GM23248 (cell line): ENCODE measurements around the gene DNLZ. TPM values are rescaled to one million over a fixed set of nuclear protein-coding genes. Genes with fewer than 3 reads are reported as not detected.
A peak's percentile ranks its signal among the peaks of the same experiment; 100 is the strongest.

Experiments
- DNase-seq: peaks from one replicate; pipeline ENCODE4 v3.0.0-alpha.2; 2015
- H2AFZ ChIP-seq: fragments of 200-600 bp; sonication (generic); 2 replicates; pipeline ENCODE4 v1.6.1; 2016; ENCODE audit warnings: antibody characterized with exemption
- H3F3A ChIP-seq: fragments of 200-600 bp; sonication (generic); 2 replicates; pipeline ENCODE4 v1.6.1; 2016; ENCODE audit warnings: mild to moderate bottlenecking, antibody characterized with exemption, mixed run types; ENCODE audit not compliant: insufficient read depth
- H3K27ac ChIP-seq: fragments of 200-600 bp; sonication (generic); 2 replicates; pipeline ENCODE4 v1.5.1; 2016; ENCODE audit warnings: mild to moderate bottlenecking
- H3K27me3 ChIP-seq: fragments of 200-600 bp; sonication (generic); replicated peaks from 2 replicates; pipeline ENCODE4 v1.6.1; 2016; ENCODE audit warnings: mild to moderate bottlenecking; ENCODE audit not compliant: insufficient read depth
- H3K36me3 ChIP-seq: fragments of 200-600 bp; sonication (generic); 2 replicates; pipeline ENCODE4 v1.6.1; 2016; ENCODE audit warnings: low read depth, mild to moderate bottlenecking
- H3K4me1 ChIP-seq: fragments of 200-600 bp; sonication (generic); 2 replicates; pipeline ENCODE4 v1.6.1; 2016; ENCODE audit warnings: mild to moderate bottlenecking; ENCODE audit not compliant: insufficient read depth
- H3K4me2 ChIP-seq: fragments of 200-600 bp; sonication (generic); one replicate; pipeline ENCODE4 v1.6.1; 2016; ENCODE audit warnings: mild to moderate bottlenecking; ENCODE audit not compliant: unreplicated experiment
- H3K4me3 ChIP-seq: fragments of 200-600 bp; sonication (generic); 2 replicates; pipeline ENCODE4 v1.5.1; 2016; ENCODE audit warnings: mild to moderate bottlenecking
- H3K79me2 ChIP-seq: fragments of 200-600 bp; sonication (generic); 2 replicates; pipeline ENCODE4 v1.6.1; 2016; ENCODE audit warnings: mild to moderate bottlenecking; ENCODE audit not compliant: insufficient read depth
- H3K9ac ChIP-seq: fragments of 200-600 bp; sonication (generic); 2 replicates; pipeline ENCODE4 v1.6.1; 2016; ENCODE audit warnings: mild to moderate bottlenecking
- H3K9me2 ChIP-seq: fragments of 200-600 bp; sonication (generic); 2 replicates; pipeline ENCODE4 v1.6.1; 2016; ENCODE audit warnings: mixed run types, mild to moderate bottlenecking, moderate library complexity; ENCODE audit not compliant: insufficient read depth
- H3K9me3 ChIP-seq: fragments of 200-600 bp; sonication (generic); one replicate; pipeline ENCODE4 v1.6.1; 2017; ENCODE audit warnings: low read depth
- H4K20me1 ChIP-seq: fragments of 200-600 bp; sonication (generic); 2 replicates; pipeline ENCODE4 v1.6.0; 2016; ENCODE audit not compliant: insufficient read depth
- EZH2 ChIP-seq: fragments of 200-600 bp; sonication (generic); IDR thresholded peaks from 2 replicates; pipeline ENCODE4 v1.6.1; 2018; ENCODE audit warnings: antibody characterized with exemption, mild to moderate bottlenecking; ENCODE audit not compliant: insufficient read depth, poor library complexity, severe bottlenecking
- EZH2phosphoT487 ChIP-seq: fragments of 200-600 bp; sonication (generic); IDR thresholded peaks from 2 replicates; pipeline ENCODE4 v1.6.1; 2018; ENCODE audit warnings: antibody characterized with exemption, moderate library complexity, mild to moderate bottlenecking, low read depth; ENCODE audit not compliant: insufficient read depth
- WGBS, 2 experiments: methylation state at CpG; one replicate each; pipeline ENCODE4 v1.1.6; 2015 to 2017; ENCODE audit warnings: low lambda C conversion rate in 2 of 2, low coverage in 1 of 2; ENCODE audit errors: missing lambda C conversion rate in 2 of 2; 5-methylcytosine and 5-hydroxymethylcytosine counted together
- in situ Hi-C: fragments of 300-500 bp; cut with MboI; formaldehyde crosslinking; loops from 2 replicates; pipeline ENCODE4 v1.15.0; 2020
- polyA plus RNA-seq: library from polyadenylated mRNA; unstranded; fragments of >200 nt; fragmentation: Nextera tagmentation; extraction: Ambion mirVana; gene quantifications from 2 replicates; pipeline ENCODE4 v1.2.1, GENCODE V29; 2016
- total RNA-seq: library from RNA; depleted of rRNA; stranded (reverse); fragments of >200 nt; shearing (Covaris generic); gene quantifications from 2 replicates; pipeline ENCODE4 v1.2.3, GENCODE V29; 2014

The DNLZ gene
- total and polyA plus RNA-seq, 2 experiments from 2014 or later = 27.1 to 49.8 TPM

GRCh38 chr9:136328011-136328621, 35.4 kb downstream of the DNLZ start:
- Histone ChIP-seq H3K4me1 (peaks cover 18% of the 10 kb centered on the region), H3K27me3 (no peaks in the 10 kb centered on the region), H3K79me2 (peaks cover 52% of the 10 kb centered on the region), H3K9me2 (no peaks in the 10 kb centered on the region), H3K9ac (peak overlapping the region; percentile 86), H3K9me3 (no peaks in the 10 kb centered on the region), H3K4me3 (peak overlapping the region; percentile 72), H2AFZ (no peak overlapping the region), H3K27ac (peak overlapping the region; percentile 59), H4K20me1 (no peaks in the 10 kb centered on the region), H3K36me3 (no peaks in the 10 kb centered on the region), H3K4me2 (peak overlapping the region; percentile 76), H3F3A (no peaks in the 10 kb centered on the region)
- in situ Hi-C loops = no loop called here
- WGBS, 2 experiments = 0% methylated on average over 7 to 12 of the region's 13 CpGs
- TF ChIP-seq EZH2phosphoT487 = no peak
- TF ChIP-seq EZH2 = no peak
- peak; percentile 44 for DNase-seq

DNA sequence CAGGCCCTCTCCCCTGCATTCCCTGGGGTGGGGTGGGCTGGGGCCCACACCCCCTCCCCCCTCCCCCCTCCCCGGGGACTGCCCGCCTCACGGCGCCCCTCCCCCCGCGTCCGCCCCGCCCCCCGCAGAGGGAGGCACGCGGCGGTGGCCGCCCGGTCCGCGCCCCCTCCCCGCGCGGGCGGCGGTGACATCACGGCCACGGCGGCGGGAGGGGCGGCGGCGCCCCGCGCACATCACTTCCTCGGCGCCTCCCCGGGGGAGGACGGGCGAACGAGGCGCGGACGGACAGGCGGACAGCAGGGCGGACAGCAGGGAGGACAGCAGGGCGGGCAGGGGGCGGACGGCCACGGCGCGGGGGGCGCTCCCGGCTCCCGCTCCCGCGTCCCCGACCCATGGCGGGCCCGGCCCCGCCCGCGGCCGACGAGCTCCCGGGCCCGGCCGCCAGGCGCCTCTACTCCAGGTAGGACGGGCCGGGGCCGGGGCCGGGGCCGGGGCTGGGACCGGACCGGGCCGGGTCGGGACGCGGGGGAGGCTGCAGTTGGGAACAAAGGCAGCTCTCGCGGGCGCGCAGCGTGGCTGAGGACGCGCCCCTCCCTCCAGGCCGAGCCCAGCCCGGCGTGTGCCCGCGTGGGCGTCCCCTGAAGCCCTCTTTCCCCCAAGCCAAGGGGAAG, 36.1 kb downstream of the DNLZ start, which contains the start of gene GPSM1:
GPSM1 (plus strand) TSS at position 236 of the 671 bp plus-strand sequence; CDS start at position 393, 157 bp downstream.
- no peak for TF ChIP-seq EZH2phosphoT487
- no peak for TF ChIP-seq EZH2
- Histone ChIP-seq H3K9me3 (no peaks in the 10 kb centered on the region), H3K4me1 (peaks cover 18% of the 10 kb centered on the region), H4K20me1 (no peaks in the 10 kb centered on the region), H3K9me2 (no peaks in the 10 kb centered on the region), H3K27ac (peak within 1 kb of the TSS; percentile 90), H3K4me3 (peak within 1 kb of the TSS; percentile 72), H3K36me3 (no peaks in the 10 kb centered on the region), H3K9ac (peak within 1 kb of the TSS; percentile 86), H3K79me2 (peaks cover 45% of the 10 kb centered on the region), H2AFZ (peak within 1 kb of the TSS; percentile 78), H3F3A (no peaks in the 10 kb centered on the region), H3K4me2 (peak within 1 kb of the TSS; percentile 76), H3K27me3 (no peaks in the 10 kb centered on the region)
- DNase-seq = peak; percentile 81
- in situ Hi-C loops = no loop called here
- WGBS, 2 experiments = 1 to 2% methylated on average over 25 to 52 of the region's 88 CpGs

GRCh38 chr9:136326761-136327303, 36.7 kb downstream of the DNLZ start:
- peak overlapping the region; percentile 90 for H3K27ac ChIP-seq
- no peaks in the 10 kb centered on the region for H3F3A ChIP-seq
- H3K9me2 ChIP-seq = no peaks in the 10 kb centered on the region
- H3K4me1 ChIP-seq = peaks cover 18% of the 10 kb centered on the region
- DNase-seq = peak; percentile 29
- peak overlapping the region; percentile 86 for H3K9ac ChIP-seq
- H2AFZ ChIP-seq = peak overlapping the region; percentile 78
- H3K27me3 ChIP-seq = no peaks in the 10 kb centered on the region
- H3K36me3 ChIP-seq = no peaks in the 10 kb centered on the region
- in situ Hi-C loops = no loop called here
- peaks cover 39% of the 10 kb centered on the region for H3K79me2 ChIP-seq
- TF ChIP-seq EZH2 (no peak), EZH2phosphoT487 (no peak)
- H3K4me3 ChIP-seq = peak overlapping the region; percentile 39
- H3K4me2 ChIP-seq = no peak overlapping the region
- H4K20me1 ChIP-seq = no peaks in the 10 kb centered on the region
- 34 to 35% methylated on average over 15 of the region's 17 CpGs for WGBS, 2 experiments
- no peaks in the 10 kb centered on the region for H3K9me3 ChIP-seq

DNA sequence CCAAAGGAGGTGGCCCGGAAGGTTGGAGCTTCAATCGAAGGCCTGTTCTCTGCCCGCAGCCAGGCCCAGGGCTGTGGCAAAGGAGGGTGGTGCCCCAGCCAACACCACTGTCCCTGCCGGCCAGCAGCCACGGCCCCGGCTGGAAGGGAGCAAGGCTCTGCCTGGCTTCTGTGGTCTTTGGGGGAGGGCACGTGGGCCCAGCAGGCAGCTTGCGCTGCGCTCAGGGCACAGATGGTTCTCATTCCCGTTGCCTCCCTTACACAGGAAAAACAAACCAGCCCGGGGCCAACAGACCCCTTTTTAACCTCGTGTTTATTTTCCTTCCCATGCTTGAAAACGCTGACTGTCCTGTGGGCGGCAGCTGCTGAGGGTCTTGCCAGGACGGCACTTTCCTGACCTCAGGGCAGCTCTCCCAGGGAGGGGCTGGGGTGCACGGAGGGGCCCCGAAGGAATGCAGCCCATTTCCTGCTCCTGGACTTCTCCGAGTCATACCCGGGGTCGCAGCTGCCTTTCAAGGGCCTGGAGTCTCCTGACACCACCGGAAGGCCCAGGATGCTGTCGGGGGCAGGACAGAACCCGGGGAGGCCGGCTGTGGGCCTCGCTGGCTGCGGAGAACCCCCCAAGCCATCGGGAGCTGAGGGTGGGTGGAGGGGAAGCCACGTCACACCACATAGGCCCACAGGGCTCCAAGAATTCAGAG, 37.3 kb downstream of the DNLZ start:
- H3K9me3 ChIP-seq = no peaks in the 10 kb centered on the region
- DNase-seq = peak; percentile 79
- H3K27me3 ChIP-seq = no peaks in the 10 kb centered on the region
- H3K4me3 ChIP-seq = peak overlapping the region; percentile 39
- H3K4me2 ChIP-seq = no peak overlapping the region
- in situ Hi-C loops = no loop called here
- no peaks in the 10 kb centered on the region for H3K36me3 ChIP-seq
- H3F3A ChIP-seq = peaks cover under 1% of the 10 kb centered on the region; the same call in 1 of the 2 replicates
- peaks cover 18% of the 10 kb centered on the region for H3K4me1 ChIP-seq
- 24 to 25% methylated on average over 27 to 28 of the region's 28 CpGs for WGBS, 2 experiments
- H3K27ac ChIP-seq = peak overlapping the region; percentile 90
- TF ChIP-seq EZH2phosphoT487 = no peak
- no peak for TF ChIP-seq EZH2
- H3K79me2 ChIP-seq = peaks cover 33% of the 10 kb centered on the region
- H2AFZ ChIP-seq = peak overlapping the region; percentile 78
- peak overlapping the region; percentile 86 for H3K9ac ChIP-seq
- no peaks in the 10 kb centered on the region for H3K9me2 ChIP-seq
- H4K20me1 ChIP-seq = no peaks in the 10 kb centered on the region
